T-helper 22 cell (primary cell): ENCODE results near the gene KCND2.

ENCODE experiments used
- DNase-seq: peaks from one replicate; pipeline ENCODE4 v3.0.0-alpha.2; 2020; ENCODE audit warnings: low read depth

The KCND2 gene

GRCh38 chr7:120412139-120413050 is 139.4 kb downstream of the KCND2 start:
- no peak for DNase-seq

GRCh38 chr7:120413164-120413563 is 140.2 kb downstream of the KCND2 start:
- no peak for DNase-seq

- no peak for DNase-seq
These were observed 144.4 kb downstream of the KCND2 start for GRCh38 chr7:120417244-120417979.

- DNase-seq: no peak
These were observed 148.2 kb downstream of the KCND2 start for GRCh38 chr7:120421151-120421651.

GRCh38 chr7:120431016-120431415 is 158.0 kb downstream of the KCND2 start:
- no peak for DNase-seq

- no peak for DNase-seq
These were observed 163.6 kb downstream of the KCND2 start for GRCh38 chr7:120436487-120437060.

GRCh38 chr7:120441850-120442249 is 168.9 kb downstream of the KCND2 start:
- DNase-seq: no peak

- DNase-seq: no peak
These were observed 169.9 kb downstream of the KCND2 start for GRCh38 chr7:120442838-120443237.

GRCh38 chr7:120444650-120445049 is 171.7 kb downstream of the KCND2 start:
- DNase-seq: no peak

GRCh38 chr7:120445276-120445675 is 172.3 kb downstream of the KCND2 start:
- DNase-seq: no peak

GRCh38 chr7:120452665-120453064 is 179.7 kb downstream of the KCND2 start:
- no peak for DNase-seq

GRCh38 chr7:120456699-120457098 is 183.7 kb downstream of the KCND2 start:
- DNase-seq: no peak

GRCh38 chr7:120460949-120461348 is 188.0 kb downstream of the KCND2 start:
- DNase-seq: no peak

GRCh38 chr7:120462991-120463390 is 190.0 kb downstream of the KCND2 start:
- no peak for DNase-seq

GRCh38 chr7:120464104-120464503 is 191.1 kb downstream of the KCND2 start:
- DNase-seq: no peak

- no peak for DNase-seq
These were observed 194.7 kb downstream of the KCND2 start for GRCh38 chr7:120467676-120468075.

GRCh38 chr7:120468611-120469010 is 195.6 kb downstream of the KCND2 start:
- no peak for DNase-seq

GRCh38 chr7:120472892-120473291 is 199.9 kb downstream of the KCND2 start:
- DNase-seq: no peak

- no peak for DNase-seq
These were observed 200.4 kb downstream of the KCND2 start for GRCh38 chr7:120473352-120473751.

GRCh38 chr7:120475994-120476393 is 203.0 kb downstream of the KCND2 start:
- no peak for DNase-seq

GRCh38 chr7:120480472-120480871 is 207.5 kb downstream of the KCND2 start:
- DNase-seq: no peak

- no peak for DNase-seq
These were observed 208.0 kb downstream of the KCND2 start for GRCh38 chr7:120480930-120481329.

- no peak for DNase-seq
These were observed 213.2 kb downstream of the KCND2 start for GRCh38 chr7:120486164-120486563.
